Naive thymus-derived CD4-positive, alpha-beta T cell (primary cell): Measurements from ENCODE around the gene UQCC3. TPM values are rescaled to one million over a fixed set of nuclear protein-coding genes. Genes with fewer than 3 reads are reported as not detected.
A peak's percentile ranks its signal among the peaks of the same experiment; 100 is the strongest.
"Not testable (repeated sequence)": the region's sequence is repeated elsewhere in the genome, so short reads cannot be mapped to it uniquely, and the experiment has no call there.

Source experiments
- ATAC-seq: fragments of 150-1000 bp; cut with Tn5 transposase; 2 replicates; pipeline ENCODE4 v1.10.0; 2021; ENCODE audit warnings: mild to moderate bottlenecking, moderate library complexity
- CTCF ChIA-PET: fragments of 350-600 bp; sonication (Branson Sonifier 250); formaldehyde crosslinking; loops from one replicate; lab custom pipeline; 2021; ENCODE audit warnings: antibody characterized with exemption; lab: Charles Lee
- POLR2A ChIA-PET: fragments of 350-600 bp; sonication (Branson Sonifier 250); formaldehyde crosslinking; loops from one replicate; lab custom pipeline; 2021; ENCODE audit warnings: antibody characterized with exemption, inconsistent platforms; lab: Charles Lee
- DNase-seq, 9 donors: peaks; one replicate each; pipeline versions ENCODE4 v3.0.0 to v3.0.0-alpha.2; 2020 to 2022; ENCODE audit warnings: mixed read lengths in 1 of 9
- H3K27ac ChIP-seq: one replicate; pipeline ENCODE4 v1.7.0; 2013; ENCODE audit warnings: mild to moderate bottlenecking, low read depth, low read length, moderate library complexity
- H3K27me3 ChIP-seq, 2 donors: one replicate each; pipeline ENCODE4 v1.7.0; 2013; ENCODE audit warnings: low read length in 2 of 2, mild to moderate bottlenecking in 2 of 2, moderate library complexity in 2 of 2; ENCODE audit not compliant: control insufficient read depth in 2 of 2, insufficient read depth in 2 of 2
- H3K36me3 ChIP-seq, 3 experiments: 1 replicate in 2 of 3; 2 replicates in 1 of 3; pipeline ENCODE4 v1.7.0; 2013; ENCODE audit warnings: low read length in 3 of 3, mild to moderate bottlenecking in 3 of 3, moderate library complexity in 1 of 3; ENCODE audit not compliant: insufficient read depth in 3 of 3, control insufficient read depth in 2 of 3
- H3K4me1 ChIP-seq, 2 donors: one replicate each; pipeline ENCODE4 v1.7.0; 2013; ENCODE audit warnings: low read length in 2 of 2, mild to moderate bottlenecking in 2 of 2, moderate library complexity in 1 of 2; ENCODE audit not compliant: control insufficient read depth in 2 of 2, insufficient read depth in 2 of 2
- H3K4me3 ChIP-seq: 2 replicates; pipeline ENCODE4 v1.7.0; 2013; ENCODE audit warnings: mild to moderate bottlenecking, low read length
- H3K9me3 ChIP-seq, 3 experiments: 1 replicate in 2 of 3; 2 replicates in 1 of 3; pipeline ENCODE4 v1.7.0; 2013; ENCODE audit warnings: low read length in 3 of 3; ENCODE audit not compliant: control insufficient read depth in 2 of 3
- H3K27ac Mint-ChIP-seq, 9 donors: one replicate each; pipeline ENCODE4 v1.8.0; 2020 to 2022; ENCODE audit warnings: mixed read lengths in 9 of 9, mild to moderate bottlenecking in 8 of 9, moderate library complexity in 5 of 9, inconsistent platforms in 2 of 9
- H3K27me3 Mint-ChIP-seq, 5 donors: one replicate each; pipeline ENCODE4 v1.8.0; 2021 to 2022; ENCODE audit warnings: mixed read lengths in 5 of 5, mild to moderate bottlenecking in 1 of 5
- H3K36me3 Mint-ChIP-seq, 5 donors: one replicate each; pipeline ENCODE4 v1.8.0; 2020 to 2022; ENCODE audit warnings: mixed read lengths in 5 of 5, mild to moderate bottlenecking in 3 of 5, inconsistent platforms in 1 of 5
- H3K4me1 Mint-ChIP-seq, 7 donors: one replicate each; pipeline ENCODE4 v1.8.0; 2020 to 2022; ENCODE audit warnings: mixed read lengths in 7 of 7, mild to moderate bottlenecking in 3 of 7, inconsistent platforms in 1 of 7
- H3K4me3 Mint-ChIP-seq, 10 donors: one replicate each; pipeline ENCODE4 v1.8.0; 2020 to 2022; ENCODE audit warnings: mild to moderate bottlenecking in 10 of 10, mixed read lengths in 10 of 10, moderate library complexity in 6 of 10, inconsistent platforms in 2 of 10
- H3K9me3 Mint-ChIP-seq, 11 donors: one replicate each; pipeline ENCODE4 v1.8.0; 2020 to 2022; ENCODE audit warnings: mixed read lengths in 11 of 11, mild to moderate bottlenecking in 4 of 11, inconsistent platforms in 1 of 11, moderate library complexity in 1 of 11
- intact Hi-C, 2 donors: fragments of 100-400 bp; cut with micrococcal nuclease; formaldehyde crosslinking; loops; one replicate each; pipeline ENCODE4 v1.15.1; 2023
- polyA plus RNA-seq, 2 donors: library from polyadenylated mRNA; unstranded; fragments of 300-500 nt; fragmentation: Illumina TruSeq; gene quantifications; one replicate each; pipeline ENCODE4 v1.2.3, GENCODE V29; 2021
- total RNA-seq, 6 experiments: library from RNA in 5 of 6; stranded (reverse) in 5 of 6; gene quantifications; 1 replicate in 5 of 6; 2 replicates in 1 of 6; pipeline ENCODE4 v1.2.3 and lab custom pipeline; 2021 to 2026

The UQCC3 gene
- total and polyA plus RNA-seq, 7 experiments from 2014 or later = 2.2 to 11.1 (median 7.9) TPM

DNA sequence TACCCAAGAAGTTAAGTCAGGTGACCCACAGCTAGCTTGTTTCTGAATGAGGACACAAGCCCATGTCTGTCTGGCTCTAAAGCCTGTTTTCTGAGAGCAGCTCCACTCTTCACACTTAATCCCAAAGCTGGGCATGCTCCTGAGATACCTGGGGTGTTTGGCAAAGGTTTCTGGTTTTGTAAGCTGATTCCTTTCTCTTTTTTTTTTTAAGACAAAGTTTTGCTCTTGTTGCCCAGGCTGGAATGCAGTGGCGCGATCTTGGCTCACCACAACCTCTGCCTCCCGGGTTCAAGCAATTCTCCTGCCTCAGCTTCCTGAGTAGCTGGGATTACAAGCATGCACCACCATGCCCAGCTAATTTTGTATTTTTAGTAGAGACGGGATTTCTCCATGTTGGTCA lies 22.2 kb downstream of the UQCC3 start:
- POLR2A ChIA-PET = interaction anchor here (1.0 to 5.7 kb wide), 5 partner anchors 12 to 101 kb away, joined by 4 to 26 read pairs (median 5); partner anchors contain the start of genes LBHD1 and TUT1
- H3K27ac Mint-ChIP-seq = not testable (repeated sequence)
- intact Hi-C loops = loop anchor here (1.0 to 5.0 kb wide), 6 partner anchors 12 to 311 kb away; partner anchors contain the start of gene EML3 (in 1 of the 2)

DNA sequence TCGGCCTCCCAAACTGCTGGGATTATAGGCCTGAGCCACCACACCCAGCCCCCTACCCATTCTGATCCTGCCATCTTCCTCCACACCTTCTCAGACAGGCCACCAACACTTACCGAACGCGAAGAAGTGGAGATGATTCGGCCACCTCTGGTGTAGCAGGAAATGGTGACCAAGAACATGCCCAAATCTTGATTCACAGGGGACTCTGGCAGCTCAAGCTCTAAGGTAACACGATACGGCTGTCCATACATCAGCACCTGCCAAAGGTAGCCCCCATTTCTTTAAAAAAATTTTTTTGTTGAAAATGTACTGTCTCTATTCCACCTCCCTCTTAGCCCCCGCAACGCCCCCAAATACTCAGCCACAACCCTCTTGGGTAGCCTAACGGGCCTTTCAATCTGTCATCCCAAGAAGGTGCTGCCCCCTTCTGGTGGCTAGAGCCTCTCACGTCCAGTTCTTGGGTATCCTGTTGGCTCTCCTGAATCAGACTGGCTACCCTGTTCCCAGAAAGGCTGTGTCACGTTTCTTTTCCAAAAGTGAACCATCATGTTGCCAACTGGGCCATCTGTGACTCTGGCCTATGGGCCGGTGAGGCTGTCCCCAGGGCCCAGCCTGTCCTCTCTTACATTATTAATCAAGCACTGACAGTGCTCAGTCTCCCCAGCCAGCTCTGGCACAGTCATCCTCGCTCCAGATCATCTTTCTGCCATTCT lies 23.1 kb downstream of the UQCC3 start:
- Mint-ChIP-seq H3K27me3 (no peaks in the 10 kb centered on the region), H3K9me3 (no peaks in the 10 kb centered on the region), H3K4me3 (peak overlapping the region in 1 of 10 donors; percentile 14), H3K27ac (peak overlapping the region in 5 of 9 donors; percentile 1 to 78 (median 18)), H3K4me1 (peaks cover 0 to 8% (median 6%) of the 10 kb centered on the region in 7 donors), H3K36me3 (peaks cover 0 to 22% (median 14%) of the 10 kb centered on the region in 5 donors)
- ChIA-PET POLR2A (interaction anchor here (0.7 to 5.7 kb wide), 10 partner anchors 11 to 102 kb away, joined by 3 to 26 read pairs (median 4); partner anchors contain the start of genes C11orf98, CSKMT, HNRNPUL2 and INTS5), CTCF (interaction anchor here (0.7 to 4.8 kb wide), 14 partner anchors 14 to 274 kb away, joined by 3 to 31 read pairs (median 4); partner anchors contain the start of genes B3GAT3, C11orf98, CSKMT and TUT1)
- ATAC-seq (peak; percentile 93), DNase-seq (peak; percentile 50 to 80 (median 70))
- H3K27me3 ChIP-seq = no peaks in the 10 kb centered on the region
- H3K9me3 ChIP-seq = no peaks in the 10 kb centered on the region
- no peak overlapping the region for H3K27ac ChIP-seq
- H3K4me3 ChIP-seq = no peak overlapping the region
- H3K36me3 ChIP-seq = peaks cover 0 to 32% (median 0%) of the 10 kb centered on the region in 3 experiments
- H3K4me1 ChIP-seq = peaks cover 0 to 6% of the 10 kb centered on the region in 2 donors
- intact Hi-C loops = loop anchor here (1.0 to 5.0 kb wide), 6 partner anchors 13 to 312 kb away; partner anchors contain the start of gene EML3 (in 2 of the 2)

More for the DNA sequence above, 22.2 kb downstream of the UQCC3 start:
- H3K36me3 Mint-ChIP-seq = peaks cover 0 to 23% (median 14%) of the 10 kb centered on the region in 5 donors
- H3K4me3 ChIP-seq, H3K9me3 ChIP-seq, ATAC-seq, H3K9me3 Mint-ChIP-seq, DNase-seq, H3K4me1 ChIP-seq, H3K4me1 Mint-ChIP-seq, H3K4me3 Mint-ChIP-seq, H3K27ac ChIP-seq, H3K27me3 Mint-ChIP-seq, H3K27me3 ChIP-seq: not testable (repeated sequence)
- H3K36me3 ChIP-seq = peaks cover 0 to 34% (median 0%) of the 10 kb centered on the region in 3 experiments
- CTCF ChIA-PET = interaction anchor here (0.7 to 4.8 kb wide), 10 partner anchors 13 to 269 kb away, joined by 3 to 31 read pairs (median 4); partner anchors contain the start of genes C11orf98, CSKMT and TUT1

DNA sequence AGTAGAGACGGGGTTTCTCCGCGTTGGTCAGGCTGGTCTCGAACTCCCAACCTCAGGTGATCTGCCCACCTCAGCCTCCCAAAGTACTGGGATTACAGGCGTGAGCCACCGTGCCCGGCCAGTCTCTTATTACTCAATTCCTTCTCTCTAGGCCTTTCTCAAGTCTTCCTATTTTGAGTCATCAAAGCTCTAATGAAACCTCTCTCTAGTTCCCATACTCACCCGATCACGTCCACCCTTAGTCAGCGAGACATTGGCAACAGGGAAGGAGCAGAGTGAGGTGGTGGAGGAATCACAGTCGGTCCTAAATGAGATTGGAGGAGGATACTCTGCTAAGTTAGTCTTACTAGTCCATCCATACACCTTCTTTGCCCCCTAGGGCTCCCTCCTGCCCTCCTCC lies 30.8 kb downstream of the UQCC3 start:
- Histone ChIP-seq H3K27me3 (no peaks in the 10 kb centered on the region), H3K27ac (no peak overlapping the region), H3K4me1 (peaks cover 17 to 19% of the 10 kb centered on the region in 2 donors), H3K36me3 (peaks cover 0 to 6% (median 0%) of the 10 kb centered on the region in 3 experiments), H3K4me3 (no peak overlapping the region), H3K9me3 (no peaks in the 10 kb centered on the region)
- intact Hi-C loops = no loop called here
- ATAC-seq (peak; percentile 21), DNase-seq (no peak)
- H3K27ac Mint-ChIP-seq = peak overlapping the region in 1 of 9 donors; percentile 41
- no peak overlapping the region for H3K4me3 Mint-ChIP-seq
- CTCF ChIA-PET = no interaction called here
- H3K27me3 Mint-ChIP-seq = no peaks in the 10 kb centered on the region
- no peaks in the 10 kb centered on the region for H3K9me3 Mint-ChIP-seq
- peaks cover 9 to 20% (median 17%) of the 10 kb centered on the region in 7 donors for H3K4me1 Mint-ChIP-seq
- peaks cover 0 to 16% (median 5%) of the 10 kb centered on the region in 5 donors for H3K36me3 Mint-ChIP-seq
- POLR2A ChIA-PET = interaction anchor here (1.1 to 8.8 kb wide), 7 partner anchors 15 to 152 kb away, joined by 3 to 81 read pairs (median 5); partner anchors contain the start of genes C11orf98, CSKMT, HNRNPUL2 and INTS5

- H3K4me3 ChIP-seq, H3K27me3 ChIP-seq, ATAC-seq, H3K36me3 ChIP-seq, H3K27me3 Mint-ChIP-seq, H3K9me3 ChIP-seq, H3K27ac Mint-ChIP-seq, CTCF ChIA-PET, DNase-seq, H3K9me3 Mint-ChIP-seq, intact Hi-C loops, H3K4me3 Mint-ChIP-seq, H3K27ac ChIP-seq: not testable (repeated sequence)
- peaks cover 29 to 36% of the 10 kb centered on the region in 2 donors for H3K4me1 ChIP-seq
- POLR2A ChIA-PET = interaction anchor here (0.6 to 13.6 kb wide), 11 partner anchors 11 to 302 kb away, joined by 3 to 347 read pairs (median 4); partner anchors contain the start of genes C11orf98, CSKMT, HNRNPUL2 and TTC9C
- H3K36me3 Mint-ChIP-seq = peaks cover 0 to 13% (median 5%) of the 10 kb centered on the region in 5 donors
- H3K4me1 Mint-ChIP-seq = peaks cover 13 to 36% (median 31%) of the 10 kb centered on the region in 7 donors
Observed at GRCh38 chr11:62703921-62704320, 32.4 kb downstream of the UQCC3 start.

DNA sequence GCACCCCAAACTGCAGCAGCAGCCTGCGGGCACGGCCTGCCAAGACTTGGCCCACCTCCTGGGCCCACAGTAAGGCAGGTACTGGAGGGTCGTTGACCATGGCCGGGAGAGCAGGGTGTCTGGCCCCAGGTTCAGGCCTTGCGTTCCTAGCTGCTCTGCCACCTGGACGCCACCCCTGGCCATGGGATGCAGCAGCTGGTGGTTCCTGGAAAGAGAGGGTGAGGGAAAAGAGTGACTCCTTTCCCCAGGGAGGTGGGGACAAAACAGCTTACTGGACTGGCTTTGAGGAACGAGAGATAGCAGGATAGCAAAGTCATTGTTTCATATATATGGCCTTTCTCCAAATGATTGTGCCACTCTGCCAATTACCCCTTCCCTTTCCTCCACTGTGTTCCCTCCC lies 33.9 kb downstream of the UQCC3 start:
- Mint-ChIP-seq H3K27me3 (no peaks in the 10 kb centered on the region), H3K27ac (peak overlapping the region; percentile 69 to 90 (median 87)), H3K36me3 (peaks cover 0 to 20% (median 5%) of the 10 kb centered on the region in 5 donors), H3K9me3 (peaks cover 0 to 4% (median 0%) of the 10 kb centered on the region in 11 donors), H3K4me1 (peaks cover 17 to 49% (median 43%) of the 10 kb centered on the region in 7 donors), H3K4me3 (peak overlapping the region; percentile 83 to 97 (median 90))
- intact Hi-C loops = loop anchor here in 1 of 2 donors (5.0 kb wide), 1 partner anchor 967 kb away; the partner anchor contains the start of gene ATL3
- ChIA-PET POLR2A (interaction anchor here (0.5 to 13.6 kb wide), 17 partner anchors 9 to 150 kb away, joined by 3 to 347 read pairs (median 8); partner anchors contain the start of genes C11orf98, CSKMT, EEF1G and HNRNPUL2), CTCF (interaction anchor here (0.7 to 2.5 kb wide), 4 partner anchors 24 to 114 kb away, joined by 3 to 10 read pairs (median 4); partner anchors contain the start of gene TUT1)
- H3K4me3 ChIP-seq = peak overlapping the region; percentile 74
- peaks cover 38 to 44% of the 10 kb centered on the region in 2 donors for H3K4me1 ChIP-seq
- DNase-seq (no peak), ATAC-seq (no peak)
- peak overlapping the region; percentile 73 for H3K27ac ChIP-seq
- H3K27me3 ChIP-seq = no peaks in the 10 kb centered on the region
- H3K9me3 ChIP-seq = no peaks in the 10 kb centered on the region
- peaks cover 0 to 6% (median 0%) of the 10 kb centered on the region in 3 experiments for H3K36me3 ChIP-seq
